CD4-positive, CD25-positive, alpha-beta regulatory T cell (primary cell): Measurements from ENCODE around the gene SLC6A7. TPM values are rescaled to one million over a fixed set of nuclear protein-coding genes. Genes with fewer than 3 reads are reported as not detected.

Experiments
- ATAC-seq, 2 donors: fragments of 150-1000 bp; cut with Tn5 transposase; one replicate each; pipeline ENCODE4 v1.10.0; 2021; ENCODE audit warnings: low read depth in 2 of 2, moderate number of reproducible peaks in 2 of 2, moderate library complexity in 1 of 2
- DNase-seq, 3 donors: peaks; one replicate each; pipeline versions ENCODE4 v3.0.0 to v3.0.0-alpha.2; 2012 to 2022; ENCODE audit warnings: mixed read lengths in 1 of 3
- H3K27ac ChIP-seq: one replicate; pipeline ENCODE4 v1.7.0; 2013; ENCODE audit warnings: mild to moderate bottlenecking, low read length; ENCODE audit not compliant: insufficient read depth, poor library complexity, severe bottlenecking
- H3K27me3 ChIP-seq: one replicate; pipeline ENCODE4 v1.7.0; 2013; ENCODE audit warnings: low read length; ENCODE audit not compliant: control insufficient read depth, insufficient read depth
- H3K36me3 ChIP-seq: one replicate; pipeline ENCODE4 v1.7.0; 2013; ENCODE audit warnings: mild to moderate bottlenecking, low read length, moderate library complexity; ENCODE audit not compliant: control insufficient read depth, insufficient read depth
- H3K4me1 ChIP-seq: 2 replicates; pipeline ENCODE4 v1.7.0; 2013; ENCODE audit warnings: mild to moderate bottlenecking, low read length; ENCODE audit not compliant: insufficient read depth, control insufficient read depth, poor library complexity, severe bottlenecking
- H3K4me3 ChIP-seq: one replicate; pipeline ENCODE4 v1.7.0; 2013; ENCODE audit warnings: low read depth, mild to moderate bottlenecking, low read length, moderate library complexity
- H3K9me3 ChIP-seq, 2 experiments: 1 replicate in 1 of 2; 2 replicates in 1 of 2; pipeline ENCODE4 v1.7.0; 2013; ENCODE audit warnings: low read length in 2 of 2, mild to moderate bottlenecking in 1 of 2, moderate library complexity in 1 of 2; ENCODE audit not compliant: control insufficient read depth in 2 of 2
- H3K27ac Mint-ChIP-seq, 3 donors: one replicate each; pipeline ENCODE4 v1.8.0; 2020 to 2022; ENCODE audit warnings: mild to moderate bottlenecking in 3 of 3, mixed read lengths in 3 of 3, moderate library complexity in 2 of 3
- H3K27me3 Mint-ChIP-seq: one replicate; pipeline ENCODE4 v1.8.0; 2022; ENCODE audit warnings: mild to moderate bottlenecking, mixed read lengths
- H3K36me3 Mint-ChIP-seq: one replicate; pipeline ENCODE4 v1.8.0; 2020; ENCODE audit warnings: mixed read lengths
- H3K4me1 Mint-ChIP-seq, 4 donors: one replicate each; pipeline ENCODE4 v1.8.0; 2020 to 2022; ENCODE audit warnings: mixed read lengths in 4 of 4, mild to moderate bottlenecking in 1 of 4
- H3K4me3 Mint-ChIP-seq, 4 donors: one replicate each; pipeline ENCODE4 v1.8.0; 2020 to 2022; ENCODE audit warnings: mild to moderate bottlenecking in 4 of 4, mixed read lengths in 4 of 4, moderate library complexity in 3 of 4
- H3K9me3 Mint-ChIP-seq, 7 donors: one replicate each; pipeline ENCODE4 v1.8.0; 2020 to 2022; ENCODE audit warnings: mixed read lengths in 7 of 7, mild to moderate bottlenecking in 3 of 7, moderate library complexity in 2 of 7
- polyA plus RNA-seq, 4 donors: library from polyadenylated mRNA; unstranded; fragments of 300-500 nt; fragmentation: Illumina TruSeq; gene quantifications; one replicate each; pipeline ENCODE4 v1.2.3, GENCODE V29; 2021
- total RNA-seq: library from RNA; stranded (reverse); gene quantifications from one replicate; pipeline ENCODE4 v1.2.3, GENCODE V29; 2022

SLC6A7 gene
- total and polyA plus RNA-seq, 5 donors from 2014 or later, result not detected

DNA sequence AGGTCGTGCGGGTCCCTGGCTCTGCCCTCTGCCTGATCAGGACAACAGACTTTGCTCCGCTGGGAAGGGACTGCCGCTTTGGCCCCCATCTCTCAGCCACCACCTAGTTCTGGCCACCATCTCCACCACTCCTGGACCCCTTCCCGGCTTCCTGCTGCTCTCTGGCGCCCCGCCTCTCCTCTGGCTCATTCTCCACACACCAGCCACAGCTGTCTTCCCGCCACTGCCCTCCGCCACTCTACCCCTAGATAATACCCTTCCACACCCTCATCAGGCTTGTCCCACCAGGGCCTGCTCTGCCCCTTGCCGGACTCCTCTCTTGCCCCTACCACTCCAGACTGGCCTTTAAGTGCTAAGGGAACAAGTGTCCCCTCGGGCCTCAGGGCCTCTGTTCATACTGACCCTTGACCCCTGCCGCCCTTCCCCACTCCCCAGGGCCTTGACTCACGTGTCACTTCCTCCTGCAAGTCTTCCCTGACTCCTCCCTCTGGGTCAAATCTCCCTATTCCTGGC, 26.3 kb upstream of the SLC6A7 start:
- H3K27ac Mint-ChIP-seq, result no peak overlapping the region
- H3K4me3 Mint-ChIP-seq, result no peak overlapping the region
- Histone ChIP-seq H3K27ac (no peak overlapping the region), H3K4me3 (no peak overlapping the region), H3K9me3 (no peaks in the 10 kb centered on the region), H3K27me3 (no peaks in the 10 kb centered on the region), H3K36me3 (no peaks in the 10 kb centered on the region), H3K4me1 (no peaks in the 10 kb centered on the region)
- peaks cover 27% of the 10 kb centered on the region for H3K27me3 Mint-ChIP-seq
- peaks cover 0 to 1% (median 0%) of the 10 kb centered on the region in 7 donors for H3K9me3 Mint-ChIP-seq
- no peaks in the 10 kb centered on the region for H3K36me3 Mint-ChIP-seq
- DNase-seq, result no peak
- no peaks in the 10 kb centered on the region for H3K4me1 Mint-ChIP-seq
- ATAC-seq, result no peak

DNA sequence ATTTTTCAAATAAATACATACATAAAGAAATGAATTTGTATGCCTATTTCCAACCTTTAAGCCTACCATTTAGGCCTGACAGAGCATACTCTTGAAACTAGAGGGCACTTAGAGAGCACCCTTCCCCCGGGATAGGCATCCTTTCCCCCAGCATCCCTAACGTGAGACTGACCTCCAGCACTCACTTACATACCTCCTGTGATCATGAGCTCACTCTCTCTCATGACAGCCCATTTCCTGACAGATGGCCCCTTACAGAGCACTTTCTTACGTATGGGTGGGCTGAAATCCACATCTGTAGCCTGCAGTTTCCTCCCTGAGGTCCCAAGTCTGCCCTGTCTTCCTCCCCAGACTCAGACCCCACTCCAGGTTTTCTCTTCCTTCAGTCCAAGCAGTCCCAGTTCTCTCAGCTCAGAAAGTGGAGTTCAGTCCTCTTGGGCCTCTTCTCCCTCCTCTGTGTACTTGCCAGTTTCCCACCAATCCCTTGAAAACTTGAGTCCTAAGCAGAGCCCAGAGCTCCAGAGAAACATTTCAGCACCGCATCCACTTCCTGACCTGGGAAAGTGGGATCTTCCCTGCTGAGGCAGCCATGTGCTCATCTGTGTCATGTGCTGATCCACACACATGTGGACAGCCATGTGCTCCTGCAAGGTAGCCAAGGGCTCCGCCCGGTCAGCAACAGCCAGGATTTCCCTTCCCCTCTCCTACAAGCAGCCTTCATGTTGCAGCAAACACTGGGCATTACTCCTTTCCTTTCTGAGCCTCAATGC, 25.5 kb upstream of the SLC6A7 start:
- Histone ChIP-seq H3K9me3 (no peaks in the 10 kb centered on the region), H3K27ac (no peak overlapping the region), H3K4me3 (no peak overlapping the region), H3K4me1 (no peaks in the 10 kb centered on the region), H3K27me3 (no peaks in the 10 kb centered on the region), H3K36me3 (no peaks in the 10 kb centered on the region)
- Mint-ChIP-seq H3K4me3 (no peak overlapping the region), H3K4me1 (no peaks in the 10 kb centered on the region), H3K27ac (no peak overlapping the region), H3K9me3 (peaks cover 0 to 1% (median 0%) of the 10 kb centered on the region in 7 donors), H3K36me3 (no peaks in the 10 kb centered on the region), H3K27me3 (peaks cover 27% of the 10 kb centered on the region)
- no peak for DNase-seq
- ATAC-seq, result no peak

- ATAC-seq (no peak), DNase-seq (no peak)
- Mint-ChIP-seq H3K4me1 (no peaks in the 10 kb centered on the region), H3K27ac (no peak overlapping the region), H3K4me3 (no peak overlapping the region), H3K9me3 (peaks cover 0 to 1% (median 0%) of the 10 kb centered on the region in 7 donors), H3K27me3 (peaks cover 27% of the 10 kb centered on the region), H3K36me3 (no peaks in the 10 kb centered on the region)
- no peaks in the 10 kb centered on the region for H3K27me3 ChIP-seq
- no peaks in the 10 kb centered on the region for H3K9me3 ChIP-seq
- no peak overlapping the region for H3K4me3 ChIP-seq
- no peaks in the 10 kb centered on the region for H3K4me1 ChIP-seq
- H3K27ac ChIP-seq, result no peak overlapping the region
- H3K36me3 ChIP-seq, result no peaks in the 10 kb centered on the region
Measured at GRCh38 chr5:150166037-150166649, 23.7 kb upstream of the SLC6A7 start.

- Mint-ChIP-seq H3K27me3 (peaks cover 29% of the 10 kb centered on the region), H3K9me3 (peaks cover 0 to 1% (median 0%) of the 10 kb centered on the region in 7 donors), H3K27ac (no peak within 1 kb of the TSS), H3K36me3 (no peaks in the 10 kb centered on the region), H3K4me3 (no peak within 1 kb of the TSS), H3K4me1 (no peaks in the 10 kb centered on the region)
- Histone ChIP-seq H3K36me3 (no peaks in the 10 kb centered on the region), H3K4me3 (no peak within 1 kb of the TSS), H3K4me1 (no peaks in the 10 kb centered on the region), H3K9me3 (no peaks in the 10 kb centered on the region), H3K27me3 (no peaks in the 10 kb centered on the region), H3K27ac (no peak within 1 kb of the TSS)
- DNase-seq (no peak), ATAC-seq (no peak)
Measured at GRCh38 chr5:150166650-150167511, 23.0 kb upstream of the SLC6A7 start, which contains the start of gene CDX1. Gene CDX1 (plus strand): TSS chr5:150166778. CDS start chr5:150166877, 99 bp downstream.

DNA sequence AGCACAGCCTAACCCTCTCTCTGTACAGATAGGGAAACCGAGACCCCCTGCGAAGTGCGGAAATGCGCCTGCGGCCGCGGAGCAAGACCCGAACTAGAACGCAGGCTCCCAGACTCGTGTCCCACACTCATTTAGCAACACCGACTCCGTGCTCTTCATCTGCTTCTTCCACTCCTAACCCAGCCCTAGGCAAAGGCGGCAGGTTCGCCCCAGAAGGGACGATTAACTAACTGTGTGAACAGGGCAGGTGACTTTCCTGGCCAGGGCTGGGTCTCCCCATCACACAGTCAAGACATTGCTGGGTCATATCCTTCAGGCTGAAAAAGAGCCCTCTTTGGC, 22.4 kb upstream of the SLC6A7 start:
- DNase-seq, result no peak
- H3K27ac ChIP-seq, result no peak overlapping the region
- H3K27me3 ChIP-seq, result no peaks in the 10 kb centered on the region
- no peak overlapping the region for H3K4me3 Mint-ChIP-seq
- no peaks in the 10 kb centered on the region for H3K36me3 Mint-ChIP-seq
- no peaks in the 10 kb centered on the region for H3K36me3 ChIP-seq
- H3K9me3 Mint-ChIP-seq, result peaks cover 0 to 1% (median 0%) of the 10 kb centered on the region in 7 donors
- H3K4me3 ChIP-seq, result no peak overlapping the region
- H3K27ac Mint-ChIP-seq, result no peak overlapping the region
- H3K27me3 Mint-ChIP-seq, result peaks cover 35% of the 10 kb centered on the region
- no peak for ATAC-seq
- H3K9me3 ChIP-seq, result no peaks in the 10 kb centered on the region
- no peaks in the 10 kb centered on the region for H3K4me1 ChIP-seq
- no peaks in the 10 kb centered on the region for H3K4me1 Mint-ChIP-seq

- no peak for ATAC-seq
- Mint-ChIP-seq H3K27me3 (peaks cover 35% of the 10 kb centered on the region), H3K9me3 (peaks cover 0 to 1% (median 0%) of the 10 kb centered on the region in 7 donors), H3K27ac (no peak overlapping the region), H3K4me3 (no peak overlapping the region), H3K4me1 (no peaks in the 10 kb centered on the region), H3K36me3 (no peaks in the 10 kb centered on the region)
- no peak for DNase-seq
- Histone ChIP-seq H3K27ac (no peak overlapping the region), H3K9me3 (no peaks in the 10 kb centered on the region), H3K36me3 (no peaks in the 10 kb centered on the region), H3K27me3 (no peaks in the 10 kb centered on the region), H3K4me1 (no peaks in the 10 kb centered on the region), H3K4me3 (no peak overlapping the region)
Measured at GRCh38 chr5:150167908-150168307, 22.0 kb upstream of the SLC6A7 start.

DNA sequence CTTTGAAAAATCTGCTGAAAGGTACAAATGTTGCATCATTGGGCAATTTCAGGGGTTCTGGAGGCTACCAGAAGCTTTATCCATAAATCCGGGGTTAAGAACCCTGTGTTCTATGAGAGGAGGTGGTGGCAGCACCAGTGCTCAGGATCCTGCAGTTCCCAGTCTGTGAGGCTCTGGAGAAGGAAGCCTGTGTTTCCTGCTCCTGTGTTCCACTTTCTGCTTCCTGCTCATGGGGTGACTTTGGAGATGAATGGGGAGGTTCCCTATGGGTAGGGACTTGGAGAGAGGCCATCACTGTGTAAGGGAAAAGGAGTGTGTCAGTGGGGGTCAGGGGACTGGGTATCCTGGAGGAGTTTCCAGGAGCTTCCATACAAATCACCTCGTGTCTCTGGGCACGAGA, 21.0 kb upstream of the SLC6A7 start:
- Mint-ChIP-seq H3K9me3 (peaks cover 0 to 1% (median 0%) of the 10 kb centered on the region in 7 donors), H3K27ac (no peak overlapping the region), H3K4me3 (peak overlapping the region in 1 of 4 donors; percentile 13), H3K27me3 (peaks cover 35% of the 10 kb centered on the region), H3K4me1 (no peaks in the 10 kb centered on the region), H3K36me3 (no peaks in the 10 kb centered on the region)
- no peaks in the 10 kb centered on the region for H3K4me1 ChIP-seq
- H3K27ac ChIP-seq, result no peak overlapping the region
- H3K27me3 ChIP-seq, result no peaks in the 10 kb centered on the region
- no peaks in the 10 kb centered on the region for H3K36me3 ChIP-seq
- DNase-seq (no peak), ATAC-seq (no peak)
- H3K9me3 ChIP-seq, result no peaks in the 10 kb centered on the region
- no peak overlapping the region for H3K4me3 ChIP-seq
